Activated CD8-positive, alpha-beta memory T cell treated with anti-CD3 and anti-CD28 coated beads for 48 hours (primary cell): ENCODE results near the gene CDC7.

Experiments
- DNase-seq, 3 experiments: peaks; one replicate each; pipeline ENCODE4 v3.0.0-alpha.2; 2020; ENCODE audit warnings: low read depth in 2 of 3, low spot score in 2 of 3

Gene CDC7

DNA sequence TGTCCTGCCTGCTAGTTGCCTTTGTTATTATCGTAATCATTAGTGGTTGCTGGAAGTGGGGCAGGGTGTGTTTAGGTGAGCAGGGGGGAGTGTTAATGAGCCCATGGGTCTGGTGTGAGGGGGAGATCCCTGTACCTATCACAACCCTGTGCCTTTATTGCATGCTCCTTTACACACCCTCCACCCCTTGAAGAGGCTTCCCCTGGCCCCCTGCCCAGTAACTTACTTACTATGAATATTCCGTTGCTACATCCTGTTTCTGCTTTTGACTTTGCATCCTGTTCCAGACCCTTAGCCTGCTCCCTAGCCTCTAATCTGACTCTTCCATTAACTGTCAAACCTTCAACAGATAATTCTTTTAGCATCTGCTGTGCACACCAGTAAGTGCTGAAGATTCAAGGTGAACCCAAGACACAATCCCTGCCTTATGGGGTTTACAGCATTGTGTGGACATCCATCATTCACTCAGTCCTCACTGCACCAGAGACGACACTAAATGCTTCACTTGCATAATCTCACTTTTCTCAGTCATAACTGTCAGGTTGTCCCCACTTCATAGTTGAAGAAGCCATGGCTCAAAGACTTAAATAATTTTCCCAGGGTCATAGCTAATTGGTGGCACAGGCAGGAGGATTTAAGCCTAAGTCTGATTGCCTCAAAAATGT, 47.9 kb downstream of the CDC7 start:
- no peak for DNase-seq

DNA sequence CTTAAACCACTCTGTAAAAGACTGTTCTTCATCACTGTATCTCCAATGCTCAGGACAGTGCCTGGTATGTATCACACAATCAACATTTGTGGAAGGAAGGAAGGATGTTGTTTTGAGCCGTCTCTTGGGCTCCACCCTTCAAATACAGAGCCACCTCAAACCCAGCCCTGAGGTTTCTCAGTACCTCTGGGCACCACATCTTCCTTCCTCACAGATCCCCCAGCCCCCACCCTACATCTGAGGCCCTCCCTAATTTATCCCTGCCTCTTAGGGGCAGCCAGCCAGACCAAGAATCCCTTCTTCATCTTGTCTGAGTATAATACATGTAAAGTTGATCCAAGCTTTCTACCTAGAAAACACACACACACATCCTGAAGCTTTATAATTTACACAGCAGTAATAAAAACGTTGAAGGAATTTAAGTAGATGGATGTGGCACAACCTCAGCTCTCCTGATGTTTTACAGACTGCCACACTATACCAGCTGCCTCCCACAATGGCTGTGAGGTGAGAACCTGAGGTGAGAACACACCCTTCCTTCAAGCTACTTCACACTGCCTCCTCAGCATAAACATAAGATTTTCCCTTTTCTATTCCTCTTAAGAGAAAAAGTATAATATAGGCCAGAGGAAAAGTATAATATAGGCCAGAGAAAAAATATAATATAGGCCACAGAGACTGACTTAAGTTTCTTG, 48.5 kb downstream of the CDC7 start:
- DNase-seq: no peak

DNA sequence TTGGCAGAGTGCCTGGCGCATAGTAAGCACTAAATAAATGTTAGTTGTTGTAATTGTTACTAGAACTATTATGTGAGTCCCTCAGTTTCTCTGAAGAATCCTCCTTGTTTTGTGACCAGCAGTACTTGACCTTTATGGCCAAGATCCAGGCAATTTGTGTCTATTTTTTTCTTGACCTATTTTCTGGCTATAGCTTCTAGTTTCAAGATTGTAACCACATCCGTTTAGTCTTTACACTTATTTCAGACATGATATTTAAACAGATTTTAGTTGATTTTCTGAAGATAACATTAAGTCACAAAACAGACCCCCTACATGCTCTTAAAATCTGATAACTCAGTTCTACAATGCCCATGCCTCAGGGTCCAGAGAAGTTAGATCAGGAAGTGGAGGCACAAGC, 50.3 kb downstream of the CDC7 start:
- no peak for DNase-seq

DNA sequence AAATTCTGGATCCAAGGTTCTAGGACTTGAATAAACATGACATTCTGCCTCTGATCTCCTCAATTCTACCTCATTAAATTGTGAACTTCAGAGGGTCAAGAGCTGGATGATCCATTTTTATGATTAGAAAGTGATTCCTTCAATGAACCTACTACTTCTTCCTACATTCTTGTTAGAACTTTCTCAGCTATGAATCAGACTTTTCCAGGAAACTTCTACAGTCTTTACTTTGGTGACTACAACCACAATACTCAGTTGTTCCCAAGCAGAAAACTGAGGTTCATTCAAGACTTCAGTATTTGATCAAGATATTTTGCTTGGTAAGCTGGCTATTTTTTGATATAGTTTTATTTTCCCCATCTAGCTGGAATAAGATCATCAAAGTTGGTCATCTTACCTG, 51.4 kb downstream of the CDC7 start:
- DNase-seq: no peak

DNA sequence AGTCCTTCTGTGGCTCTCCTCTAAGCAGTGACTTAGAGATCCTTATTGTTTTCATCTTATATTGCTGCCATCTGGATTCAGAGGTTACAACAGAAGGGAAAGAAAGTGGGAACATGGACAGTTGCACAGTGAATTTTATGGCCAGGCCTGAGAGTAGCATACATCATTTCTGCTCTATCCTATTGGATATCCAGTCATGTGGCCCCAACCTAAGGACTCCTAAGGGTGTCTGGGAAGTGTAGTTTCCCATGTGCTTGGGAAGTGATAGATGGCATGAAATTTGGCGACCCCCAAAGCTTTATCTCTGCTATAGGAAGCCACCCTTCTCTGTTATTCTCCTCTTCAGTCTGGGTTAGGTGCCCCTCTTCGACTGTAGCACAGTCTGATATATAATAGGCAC, 51.9 kb downstream of the CDC7 start:
- no peak for DNase-seq

DNA sequence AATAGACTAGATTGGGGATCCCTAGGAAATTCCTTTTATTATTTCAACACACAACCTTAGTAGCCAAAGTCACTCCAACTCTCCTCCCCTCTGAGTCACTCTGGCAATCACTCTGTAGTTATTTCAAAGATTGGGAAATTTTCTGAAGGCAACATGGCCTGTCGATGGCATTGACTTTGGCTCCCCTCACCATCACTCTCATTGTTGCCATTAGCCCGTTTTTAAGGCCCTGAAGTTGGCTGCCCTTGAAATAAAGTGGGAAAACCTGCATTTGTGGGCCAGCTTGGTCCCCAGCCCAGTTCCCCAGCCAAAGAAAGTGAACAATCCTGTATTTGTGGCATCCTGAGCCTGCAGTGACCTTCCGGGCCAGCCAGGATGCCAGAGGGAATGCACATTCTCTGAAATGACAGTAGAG, 52.5 kb downstream of the CDC7 start:
- DNase-seq: no peak

DNA sequence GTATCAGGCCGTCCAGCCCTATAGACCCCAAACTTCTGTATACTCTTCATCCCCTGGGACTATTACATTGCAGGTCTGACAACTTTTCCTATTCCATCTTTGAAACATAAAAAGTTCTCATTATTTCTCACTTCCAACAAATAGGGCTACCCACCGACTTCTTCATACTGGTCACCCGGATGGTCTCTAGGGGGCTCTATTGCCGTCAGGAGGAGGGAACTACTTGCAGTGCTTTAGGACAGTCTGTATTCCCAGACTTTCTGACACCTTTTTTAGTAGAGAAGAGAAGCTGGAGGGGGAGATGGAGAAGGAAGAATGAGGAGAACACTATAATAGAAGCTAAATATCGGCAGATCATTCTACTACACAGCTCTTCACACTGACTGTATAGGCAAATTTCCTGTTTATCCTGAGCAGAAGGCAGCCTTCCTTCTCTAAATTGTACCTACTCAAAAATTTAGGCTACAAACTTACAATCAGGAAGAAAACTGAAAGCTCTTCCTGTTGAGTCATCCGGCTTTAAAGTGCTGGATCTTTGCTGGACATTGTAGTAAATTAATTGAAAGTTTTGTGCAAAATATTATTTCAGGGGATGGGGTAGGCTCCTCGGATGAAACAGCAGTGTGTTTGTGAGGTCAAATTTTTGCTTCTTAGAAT, 54.6 kb downstream of the CDC7 start:
- no peak for DNase-seq

DNA sequence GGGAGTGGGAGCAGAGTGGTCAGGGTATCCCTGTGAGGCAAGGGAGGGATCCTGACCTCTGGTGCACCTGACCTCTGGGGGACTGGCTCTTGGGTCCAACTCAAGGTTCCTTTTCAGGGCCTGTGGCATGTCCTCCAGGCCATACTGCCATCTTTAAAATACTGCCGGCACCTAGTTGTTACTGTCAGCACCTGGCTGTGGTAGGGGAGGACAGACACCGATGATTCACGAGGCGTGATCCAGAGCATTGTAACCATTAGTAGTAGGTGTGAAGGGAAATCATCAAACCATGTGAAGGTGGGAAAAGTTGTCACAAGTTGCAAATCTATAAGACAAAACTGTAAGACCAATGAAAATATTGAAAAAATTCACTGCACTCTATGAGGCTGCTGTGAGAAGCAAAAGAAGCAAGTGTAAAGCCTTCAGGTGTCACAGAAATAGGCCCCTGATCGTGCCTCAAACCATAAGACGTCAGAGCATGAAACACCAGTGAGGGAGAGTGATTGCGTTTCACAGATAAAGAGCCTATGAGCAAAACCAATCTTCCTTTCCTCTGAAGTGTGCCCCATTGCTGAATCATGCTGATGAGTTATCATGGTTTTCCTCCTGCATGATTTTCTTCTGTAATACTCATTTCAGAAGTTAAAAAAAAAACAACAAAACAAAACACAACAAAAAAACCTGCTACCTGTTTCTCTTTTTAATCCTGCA, 55.3 kb downstream of the CDC7 start:
- peak in 2 of 3 experiments; percentile 32 to 47 for DNase-seq

DNA sequence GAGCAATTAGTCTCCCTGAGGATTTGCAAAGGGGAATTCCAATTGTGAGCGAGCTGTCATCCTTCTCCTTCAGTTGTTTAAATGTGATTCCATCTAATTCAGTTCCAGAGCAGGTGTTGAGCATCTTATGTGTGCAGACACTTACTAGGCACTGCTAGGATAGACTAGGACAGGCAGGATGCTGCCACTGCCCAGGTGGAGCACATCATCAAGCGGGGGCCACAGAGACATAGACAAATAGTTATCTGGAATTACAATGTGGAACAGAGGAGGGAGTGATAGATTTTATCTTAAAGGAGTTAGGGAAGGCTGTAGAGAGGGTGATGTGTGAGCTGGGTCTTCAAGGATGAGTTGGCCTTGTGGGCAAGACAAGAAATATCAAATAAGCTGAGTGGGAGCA, 55.9 kb downstream of the CDC7 start:
- no peak for DNase-seq

DNA sequence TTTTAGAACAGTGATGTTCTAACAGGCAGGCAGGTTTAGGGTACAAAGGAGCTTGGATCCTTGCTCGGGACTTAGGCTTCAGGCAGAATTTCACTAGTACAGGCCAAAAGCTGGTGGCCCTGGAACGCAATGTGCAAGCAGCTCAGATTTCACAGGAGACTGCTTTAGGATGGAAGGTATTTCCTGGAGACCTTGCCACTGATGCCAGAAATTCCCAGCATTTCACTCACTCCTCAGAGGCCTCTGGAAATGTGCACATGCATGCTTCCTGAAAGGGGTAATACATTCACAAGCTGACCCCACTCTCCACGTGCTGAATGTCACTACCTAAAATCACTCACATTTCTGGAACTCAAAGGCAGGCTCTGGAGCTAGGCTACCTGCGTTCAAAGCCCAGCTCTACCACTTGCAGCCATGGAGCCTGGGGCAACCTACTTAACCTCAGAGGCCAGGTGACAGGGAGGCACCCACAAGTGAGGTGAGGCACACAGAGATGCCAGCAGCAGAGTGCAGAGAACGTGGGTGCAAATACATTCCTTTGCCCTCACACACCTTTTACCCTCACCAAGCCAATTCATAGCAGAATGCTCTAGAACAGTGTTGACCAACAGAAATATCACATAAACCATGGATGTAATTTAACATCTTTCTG, 56.5 kb downstream of the CDC7 start:
- DNase-seq: no peak

DNA sequence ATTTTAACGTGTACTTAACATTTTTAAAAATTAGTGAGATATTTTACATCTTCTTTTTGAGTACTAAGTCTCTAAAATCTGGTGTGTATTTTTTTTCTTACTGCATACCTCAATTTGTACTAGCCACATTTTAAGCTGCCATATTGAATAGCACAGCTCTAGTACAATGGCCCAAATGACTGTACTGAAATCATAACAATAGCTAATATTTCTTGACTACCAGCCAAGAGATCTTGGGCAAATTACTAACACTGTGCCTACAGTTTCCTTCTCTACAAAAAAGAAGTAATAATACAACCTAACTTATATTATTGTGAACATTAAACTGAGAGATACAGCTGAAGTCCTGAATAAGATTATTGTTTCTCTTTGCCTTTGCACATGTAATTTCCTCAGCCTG, 57.2 kb downstream of the CDC7 start:
- DNase-seq: no peak

DNA sequence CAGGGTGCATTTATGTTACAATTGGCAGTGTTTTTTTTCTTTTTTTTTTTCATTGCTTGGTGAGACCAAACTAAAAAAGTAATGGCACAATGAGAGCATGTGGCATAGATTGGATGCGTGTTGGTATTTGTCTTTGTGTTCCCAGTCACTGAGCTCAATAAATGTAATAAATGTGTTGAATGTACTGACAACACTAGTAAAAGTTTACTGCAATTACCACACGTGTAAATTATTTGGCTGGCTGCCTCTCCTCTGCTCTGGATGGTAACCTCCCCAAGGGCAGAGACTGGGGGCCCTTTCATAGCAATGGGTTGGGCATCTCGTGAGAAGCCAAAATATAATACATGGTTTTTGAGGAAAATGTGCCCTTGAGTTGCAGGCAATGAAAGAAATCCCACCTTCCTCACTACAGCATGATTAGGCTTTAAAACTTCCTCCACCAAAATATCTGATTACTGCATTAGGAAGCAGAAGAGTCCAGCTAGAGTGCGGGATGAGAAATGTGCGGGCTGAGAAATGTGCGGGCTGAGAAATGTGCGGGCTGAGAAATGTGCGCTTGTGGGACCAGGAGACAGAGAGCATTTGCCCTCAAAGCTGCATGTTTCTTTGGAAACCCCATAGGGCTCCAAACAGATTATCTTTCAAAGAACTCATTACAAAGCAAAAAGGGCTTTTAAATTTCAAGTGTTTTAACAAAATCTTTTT, 58.5 kb downstream of the CDC7 start:
- no peak for DNase-seq

DNA sequence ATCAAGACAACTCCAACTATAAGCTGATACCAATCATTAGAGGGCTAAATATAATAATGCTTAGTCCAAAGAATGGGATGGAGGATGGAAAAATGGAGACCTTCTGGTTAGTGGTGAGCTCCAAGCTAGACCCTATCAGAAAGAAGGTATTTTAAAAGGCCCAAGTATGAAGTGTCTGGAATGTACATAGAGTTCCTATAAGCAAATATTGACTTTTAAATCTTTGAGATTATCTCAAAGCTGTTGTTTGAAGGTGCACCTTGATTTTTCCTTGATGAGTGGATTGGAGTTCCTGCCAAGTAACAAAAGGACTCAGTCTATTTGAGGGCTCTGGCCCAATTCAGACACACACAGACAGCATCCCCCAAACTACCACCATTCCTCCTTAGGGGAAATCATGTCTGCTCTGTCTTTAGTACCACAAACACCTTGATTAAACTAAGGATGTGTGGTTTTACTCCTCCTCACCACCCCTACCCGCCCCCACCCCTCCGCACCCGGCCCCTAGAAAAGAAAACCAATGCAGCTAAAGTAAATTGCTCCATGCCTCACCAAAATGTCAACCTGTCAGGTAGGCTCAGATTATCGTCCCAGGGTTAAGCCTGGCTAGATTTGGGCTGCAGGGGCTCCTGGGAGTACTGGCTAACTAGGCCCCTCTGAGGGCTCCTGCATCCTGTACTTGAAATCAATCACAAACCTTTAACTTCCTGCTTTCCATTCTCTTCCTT, 59.4 kb downstream of the CDC7 start:
- no peak for DNase-seq

DNA sequence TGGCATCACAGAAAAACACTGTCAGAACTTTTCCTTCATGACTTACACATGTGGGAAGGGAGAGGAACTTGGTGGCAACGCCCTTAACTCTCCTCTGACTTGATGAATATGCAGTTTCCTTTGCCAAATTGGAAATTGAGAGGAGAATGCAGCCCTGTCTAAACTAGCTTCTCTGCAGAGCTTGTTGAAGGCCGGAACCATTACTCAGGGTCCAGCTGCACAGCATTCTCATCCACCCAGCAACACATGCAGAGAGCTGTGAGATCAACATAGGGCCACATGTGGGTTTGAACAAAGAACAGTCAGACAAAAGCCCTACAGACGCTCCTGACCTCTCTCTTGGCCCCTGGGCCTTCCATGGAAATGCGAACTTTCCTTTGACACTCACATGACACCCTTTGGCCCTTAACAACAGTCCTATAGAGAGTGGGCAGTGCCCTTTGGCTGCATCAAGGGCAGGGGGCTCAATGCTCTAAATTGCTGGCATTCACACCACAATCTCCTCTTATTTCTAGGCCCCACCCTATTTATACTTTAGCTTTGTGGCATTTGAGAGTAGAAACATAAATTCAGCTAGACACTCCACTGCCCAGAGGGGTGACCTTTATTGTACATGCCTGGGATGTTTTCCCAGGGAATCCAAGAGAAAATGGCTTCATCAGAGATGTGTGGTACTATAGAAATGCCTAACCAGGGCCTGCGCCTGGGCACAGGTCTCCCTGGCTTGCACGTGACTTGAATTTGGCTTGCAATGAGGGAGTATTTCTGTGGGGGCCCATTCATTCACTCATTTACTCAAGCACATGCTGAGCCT, 64.4 kb downstream of the CDC7 start:
- no peak for DNase-seq

DNA sequence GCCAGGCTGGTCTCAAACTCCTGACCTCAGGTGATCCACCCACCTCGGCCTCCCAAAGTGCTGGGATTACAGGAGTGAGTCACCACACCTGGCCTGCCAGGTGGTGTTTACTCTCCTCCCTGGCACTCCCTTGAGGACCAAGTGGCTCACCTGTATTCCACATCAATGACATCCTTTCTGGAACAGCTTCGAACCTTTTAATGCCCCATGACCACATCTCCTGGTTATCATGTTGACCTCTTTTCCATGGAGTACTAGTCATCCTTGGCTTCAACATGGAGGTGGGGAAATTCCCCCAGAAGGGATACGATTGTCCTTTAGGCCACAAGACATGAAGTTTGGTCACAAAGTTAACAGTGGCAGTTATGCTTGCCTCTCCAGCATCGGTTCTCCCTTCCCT, 66.9 kb downstream of the CDC7 start:
- DNase-seq: no peak

DNA sequence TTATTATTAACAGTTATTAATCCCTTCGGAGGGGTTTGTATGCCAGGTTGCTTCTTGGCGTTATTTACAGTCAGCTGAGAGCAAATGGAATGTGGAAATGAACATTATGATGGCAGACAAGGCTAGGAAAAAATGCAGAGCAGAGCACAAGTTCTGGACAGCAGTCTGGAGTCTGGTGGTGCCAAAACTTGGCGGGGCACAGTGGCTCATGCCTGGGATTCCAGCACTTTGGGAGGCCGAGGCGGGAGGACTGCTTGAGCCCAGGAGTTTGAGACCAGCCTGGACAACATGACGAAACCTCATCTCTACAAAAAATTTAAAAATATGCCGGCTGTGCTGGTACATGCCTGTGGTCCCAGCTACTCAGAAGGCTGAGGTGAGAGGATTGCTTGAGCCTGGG, 67.6 kb downstream of the CDC7 start:
- DNase-seq: no peak

DNA sequence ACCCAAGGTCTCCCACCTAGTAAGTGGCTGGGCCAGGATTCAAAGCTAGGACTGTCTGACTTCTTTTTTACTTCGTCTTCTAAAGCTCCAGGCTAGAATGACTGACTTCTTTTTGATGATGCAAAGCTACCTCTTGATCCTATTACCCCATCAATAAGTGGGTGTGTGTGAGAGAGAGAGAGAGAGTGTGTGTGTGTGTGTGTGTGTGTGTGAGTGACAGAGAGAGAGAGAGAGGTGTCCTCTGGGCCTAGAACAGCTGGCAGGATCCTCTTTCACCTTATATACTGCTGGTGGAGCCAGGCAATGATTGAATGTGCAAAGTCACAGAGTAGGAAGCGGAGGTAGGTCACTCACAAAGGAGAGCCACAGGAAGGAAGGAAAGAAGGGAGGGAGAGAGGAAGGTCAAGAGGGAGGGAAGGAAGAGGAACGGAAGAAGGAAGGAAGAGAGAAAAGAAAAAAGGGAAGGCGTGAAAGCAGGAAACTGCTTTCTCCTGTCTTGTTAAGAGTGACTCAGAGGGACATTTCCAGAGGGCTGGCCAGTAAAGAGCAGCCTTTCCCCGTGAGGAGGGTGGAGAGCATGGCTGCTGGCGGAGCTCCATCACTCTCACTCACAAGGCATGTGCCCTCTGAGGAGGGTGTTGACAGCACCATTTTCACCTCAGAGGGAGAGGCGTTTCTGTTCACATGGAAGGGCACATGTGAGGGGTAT, 68.9 kb downstream of the CDC7 start:
- no peak for DNase-seq

DNA sequence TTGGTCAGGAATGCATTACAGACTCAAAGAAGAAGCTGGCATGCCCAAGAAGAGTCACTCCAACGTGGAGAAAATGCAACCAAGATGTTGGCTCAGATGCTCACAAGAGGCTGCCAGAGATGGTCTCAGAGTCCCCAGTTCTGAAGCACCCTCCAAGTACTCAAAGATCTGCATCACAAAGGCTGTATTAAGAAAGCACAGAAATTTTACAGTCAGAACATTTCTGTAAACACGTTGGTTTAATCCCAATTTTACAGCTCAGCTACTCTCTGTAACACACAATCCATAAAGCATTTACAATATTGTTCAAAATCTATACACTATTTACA, 69.4 kb downstream of the CDC7 start:
- DNase-seq: no peak

DNA sequence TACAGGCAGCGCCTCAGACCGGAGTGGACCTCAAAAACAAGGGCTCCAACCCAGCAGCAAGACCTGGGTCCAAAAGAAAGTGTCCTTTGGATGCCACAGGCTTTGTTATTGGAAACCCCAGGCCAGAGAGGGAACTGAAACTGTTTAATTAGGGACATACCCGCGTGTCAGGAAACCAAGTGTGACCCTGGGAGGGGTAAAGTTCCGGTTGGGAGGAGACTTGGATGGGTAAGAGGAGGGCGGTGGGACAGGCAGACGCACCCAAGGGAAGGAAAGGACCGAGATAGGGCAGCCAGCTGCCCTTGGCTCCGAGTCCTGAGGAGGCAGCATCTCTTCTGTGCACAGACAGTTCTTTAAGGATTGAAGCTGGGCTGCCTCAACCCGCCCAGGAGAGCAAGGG, 71.4 kb downstream of the CDC7 start:
- DNase-seq: no peak
